Activated naive CD4-positive, alpha-beta T cell treated with Interleukin-2 at 50 U/mL for 16 hours (primary cell): ENCODE data around the gene DNAI2.
"Not testable (repeated sequence)": the region's sequence is repeated elsewhere in the genome, so short reads cannot be mapped to it uniquely, and the experiment has no call there.

ENCODE experiments used
- DNase-seq: peaks from one replicate; pipeline ENCODE4 v3.0.0-alpha.2; 2020

Gene DNAI2

GRCh38 chr17:74279617-74280016 is 5.6 kb downstream of the DNAI2 start:
- not testable (repeated sequence) for DNase-seq

GRCh38 chr17:74280093-74280513 is 6.1 kb downstream of the DNAI2 start:
- peak; percentile 65 for DNase-seq

- DNase-seq = no peak
Observed at GRCh38 chr17:74281799-74282198, 7.8 kb downstream of the DNAI2 start.

- DNase-seq = not testable (repeated sequence)
Observed at GRCh38 chr17:74282274-74282586, 8.2 kb downstream of the DNAI2 start.

GRCh38 chr17:74282587-74283370 is 8.7 kb downstream of the DNAI2 start:
- peak; percentile 71 for DNase-seq

GRCh38 chr17:74283371-74283673 is 9.3 kb downstream of the DNAI2 start:
- no peak for DNase-seq

- no peak for DNase-seq
Observed at GRCh38 chr17:74287031-74287602, 13.1 kb downstream of the DNAI2 start.

- DNase-seq = no peak
Observed at GRCh38 chr17:74288785-74289184, 14.8 kb downstream of the DNAI2 start.

- no peak for DNase-seq
Observed at GRCh38 chr17:74289688-74290087, 15.7 kb downstream of the DNAI2 start.

- no peak for DNase-seq
Observed at GRCh38 chr17:74290340-74290739, 16.3 kb downstream of the DNAI2 start.

- no peak for DNase-seq
Observed at GRCh38 chr17:74292495-74292894, 18.5 kb downstream of the DNAI2 start.

GRCh38 chr17:74295625-74296547 is 21.9 kb downstream of the DNAI2 start:
- DNase-seq = no peak

GRCh38 chr17:74296548-74296936 is 22.5 kb downstream of the DNAI2 start:
- DNase-seq = peak; percentile 39

- DNase-seq = peak; percentile 41
Observed at GRCh38 chr17:74297941-74298340, 23.9 kb downstream of the DNAI2 start.

- DNase-seq = no peak
Observed at GRCh38 chr17:74298778-74299177, 24.7 kb downstream of the DNAI2 start.

GRCh38 chr17:74299226-74300009 is 25.4 kb downstream of the DNAI2 start:
- no peak for DNase-seq

- no peak for DNase-seq
Observed at GRCh38 chr17:74303305-74303704, 29.3 kb downstream of the DNAI2 start.

GRCh38 chr17:74304184-74304583 is 30.1 kb downstream of the DNAI2 start:
- no peak for DNase-seq

GRCh38 chr17:74305865-74306654 is 32.0 kb downstream of the DNAI2 start:
- DNase-seq = no peak

- DNase-seq = no peak
Observed at GRCh38 chr17:74307984-74308773, 34.1 kb downstream of the DNAI2 start.

- DNase-seq = no peak
Observed at GRCh38 chr17:74309902-74310301, 35.9 kb downstream of the DNAI2 start.
